HepG2 (cell line): Measurements from ENCODE around the gene SPACA4. TPM values are rescaled to one million over a fixed set of nuclear protein-coding genes. Genes with fewer than 3 reads are reported as not detected.

Source experiments
- AKAP8 ChIP-seq: sonication (generic); formaldehyde crosslinking; IDR thresholded peaks from 2 replicates; pipeline ENCODE4 v1.5.1; 2020; ENCODE audit warnings: mild to moderate bottlenecking, missing genetic modification reagents
- ATF3 ChIP-seq: sonication (generic); formaldehyde crosslinking; IDR thresholded peaks from 2 replicates; pipeline ENCODE4 v1.4.0; 2020; ENCODE audit warnings: missing genetic modification reagents
- EEA1 ChIP-seq: sonication (generic); formaldehyde crosslinking; IDR thresholded peaks from 2 replicates; pipeline ENCODE4 v1.5.1; 2020; ENCODE audit warnings: mild to moderate bottlenecking, missing genetic modification reagents, borderline replicate concordance
- FOSL2 ChIP-seq: sonication (generic); formaldehyde crosslinking; IDR thresholded peaks from 2 replicates; pipeline ENCODE4 v1.4.0; 2020; ENCODE audit warnings: missing genetic modification reagents
- HIC2 ChIP-seq: sonication (generic); formaldehyde crosslinking; IDR thresholded peaks from 2 replicates; pipeline ENCODE4 v1.9.0; 2022; ENCODE audit warnings: low read depth, missing genetic modification reagents
- JUN ChIP-seq: sonication (generic); formaldehyde crosslinking; IDR thresholded peaks from 2 replicates; pipeline ENCODE4 v1.4.0; 2020; ENCODE audit warnings: mild to moderate bottlenecking, missing genetic modification reagents
- NR2F1 ChIP-seq, 2 experiments: fragments of 450-650 bp in 1 of 2; formaldehyde crosslinking in 1 of 2; IDR thresholded peaks; 2 replicates each; pipeline versions ENCODE4 v1.5.0 to v1.6.1; 2016 to 2020; ENCODE audit warnings: mild to moderate bottlenecking in 1 of 2, missing compliant biosample characterization in 1 of 2, missing genetic modification reagents in 1 of 2, moderate library complexity in 1 of 2
- RARA ChIP-seq: IDR thresholded peaks from 2 replicates; pipeline ENCODE4 v1.6.1; 2016; ENCODE audit warnings: missing genetic modification reagents, missing compliant biosample characterization
- RBM22 ChIP-seq: fragments of 200-400 bp; formaldehyde crosslinking; optimal IDR thresholded peaks from 2 replicates; pipeline ENCODE3; 2017; ENCODE audit warnings: mild to moderate bottlenecking, low read length, moderate library complexity
- RXRA ChIP-seq: sonication (generic); formaldehyde crosslinking; IDR thresholded peaks from 2 replicates; pipeline ENCODE4 v1.5.1; 2020; ENCODE audit warnings: missing genetic modification reagents
- SALL1 ChIP-seq: sonication (generic); formaldehyde crosslinking; IDR thresholded peaks from 2 replicates; pipeline ENCODE4 v1.8.0; 2022; ENCODE audit warnings: mild to moderate bottlenecking, missing genetic modification reagents
- SMAD1 ChIP-seq: sonication (generic); formaldehyde crosslinking; IDR thresholded peaks from 2 replicates; pipeline ENCODE4 v1.4.0; 2020; ENCODE audit warnings: missing genetic modification reagents, low read depth, mild to moderate bottlenecking, borderline replicate concordance
- THRA ChIP-seq: sonication (generic); formaldehyde crosslinking; IDR thresholded peaks from 2 replicates; pipeline ENCODE4 v1.4.0; 2020; ENCODE audit warnings: missing genetic modification reagents, borderline replicate concordance
- WIZ ChIP-seq: sonication (generic); formaldehyde crosslinking; IDR thresholded peaks from 2 replicates; pipeline ENCODE4 v1.5.1; 2020; ENCODE audit warnings: mild to moderate bottlenecking, missing genetic modification reagents
- YEATS4 ChIP-seq: sonication (generic); formaldehyde crosslinking; IDR thresholded peaks from 2 replicates; pipeline ENCODE4 v1.4.0; 2020; ENCODE audit warnings: missing genetic modification reagents, borderline replicate concordance
- ZBTB25 ChIP-seq: IDR thresholded peaks from 2 replicates; pipeline ENCODE4 v1.6.1; 2018; ENCODE audit warnings: missing genetic modification reagents
- ZBTB33 ChIP-seq: sonication (generic); formaldehyde crosslinking; IDR thresholded peaks from 2 replicates; pipeline ENCODE4 v1.4.0; 2020; ENCODE audit warnings: missing genetic modification reagents
- ZFY ChIP-seq: sonication (generic); formaldehyde crosslinking; IDR thresholded peaks from 2 replicates; pipeline ENCODE4 v1.4.0; 2020; ENCODE audit warnings: missing genetic modification reagents
- ZNF12 ChIP-seq: sonication (generic); formaldehyde crosslinking; IDR thresholded peaks from 2 replicates; pipeline ENCODE4 v1.5.0; 2020; ENCODE audit warnings: missing genetic modification reagents
- ZNF274 ChIP-seq: sonication (generic); formaldehyde crosslinking; IDR thresholded peaks from 2 replicates; pipeline ENCODE4 v1.5.1; 2020; ENCODE audit warnings: mild to moderate bottlenecking, missing genetic modification reagents
- ZNF441 ChIP-seq: sonication (generic); formaldehyde crosslinking; IDR thresholded peaks from 2 replicates; pipeline ENCODE4 v1.7.0; 2021; ENCODE audit warnings: missing genetic modification reagents, borderline replicate concordance
- ZNF615 ChIP-seq: sonication (generic); formaldehyde crosslinking; IDR thresholded peaks from 2 replicates; pipeline ENCODE4 v1.5.0; 2020; ENCODE audit warnings: mild to moderate bottlenecking, missing genetic modification reagents, borderline replicate concordance
- ZNF660 ChIP-seq: sonication (generic); formaldehyde crosslinking; IDR thresholded peaks from 2 replicates; pipeline ENCODE4 v1.5.1; 2020; ENCODE audit warnings: mild to moderate bottlenecking, low read depth, missing genetic modification reagents, borderline replicate concordance
- ZNF747 ChIP-seq: sonication (generic); formaldehyde crosslinking; IDR thresholded peaks from 2 replicates; pipeline ENCODE4 v1.8.1; 2023; ENCODE audit warnings: missing genetic modification reagents, mild to moderate bottlenecking, borderline replicate concordance
- ZSCAN25 ChIP-seq: sonication (generic); formaldehyde crosslinking; IDR thresholded peaks from 2 replicates; pipeline ENCODE4 v1.8.0; 2022; ENCODE audit warnings: mild to moderate bottlenecking, missing genetic modification reagents
- polyA plus RNA-seq, 8 experiments: library from polyadenylated mRNA; depleted of rRNA in 3 of 8; stranded (reverse) in 7 of 8; unstranded in 1 of 8; fragments of >200 nt; fragmentation: Illumina TruSeq in 4 of 8; extraction: Trizol in 4 of 8; gene quantifications; 2 replicates each; pipeline versions ENCODE4 v1.2.1 to v1.2.3, GENCODE V29; 2011 to 2016; ENCODE audit warnings: low read depth in 4 of 8, missing spikeins in 1 of 8, mixed read lengths in 1 of 8; ENCODE audit not compliant: insufficient read depth in 1 of 8
- total RNA-seq, 5 experiments: library from RNA; depleted of rRNA; stranded (reverse); fragments of >200 nt; fragmentation: Illumina TruSeq; extraction: Trizol; gene quantifications; 2 replicates each; pipeline ENCODE4 v1.2.3, GENCODE V29; 2016; ENCODE audit warnings: low read depth in 1 of 5

Gene SPACA4
- total and polyA plus RNA-seq, 2 of the 13 experiments (the other 11 are each of a cell fraction or from before 2014, with no cell fraction given), result not detected

GRCh38 chr19:48568345-48568886, 38.1 kb upstream of the SPACA4 start (continued):
- TF ChIP-seq ZNF747 (CRISPR knock-in tag) (no peak), ZNF660 (CRISPR knock-in tag) (no peak), EEA1 (CRISPR knock-in tag) (no peak), ATF3 (CRISPR knock-in tag) (peak; percentile 73), ZNF12 (CRISPR knock-in tag) (no peak), RBM22 (no peak), YEATS4 (CRISPR knock-in tag) (no peak), RARA (CRISPR knock-in tag) (peak; percentile 25; the same call in 1 of the 2 replicates), NR2F1 (CRISPR knock-in tag; IDR thresholded peaks at IDR 0.05) (no peak), ZBTB25 (CRISPR knock-in tag) (peak; percentile 35; the same call in 1 of the 2 replicates), AKAP8 (CRISPR knock-in tag) (no peak), SMAD1 (CRISPR knock-in tag) (no peak), SALL1 (CRISPR knock-in tag) (peak; percentile 26; the same call in 1 of the 2 replicates), ZNF441 (no peak), HIC2 (CRISPR knock-in tag) (peak; percentile 72), FOSL2 (CRISPR knock-in tag) (peak; percentile 95), ZNF615 (CRISPR knock-in tag) (no peak), RXRA (CRISPR knock-in tag) (no peak), ZSCAN25 (CRISPR knock-in tag) (0 out of 2 replicates have a peak, but pooled peaks have one; percentile 36), ZBTB33 (CRISPR knock-in tag) (peak; percentile 44; the same call in 1 of the 2 replicates), ZFY (CRISPR knock-in tag) (peak; percentile 31; the same call in 1 of the 2 replicates), JUN (CRISPR knock-in tag) (peak; percentile 43; the same call in 1 of the 2 replicates), ZNF274 (CRISPR knock-in tag) (peak; percentile 41; the same call in 1 of the 2 replicates), WIZ (no peak), THRA (peak; percentile 33; the same call in 1 of the 2 replicates)
